Measurements from ENCODE around the gene ZNF300. TPM values are rescaled to one million over a fixed set of nuclear protein-coding genes. Genes with fewer than 3 reads are reported as not detected.
"Not testable (repeated sequence)": the region's sequence is repeated elsewhere in the genome, so short reads cannot be mapped to it uniquely, and the experiment has no call there.

The ZNF300 gene
- polyA plus RNA-seq, 1 of the 3 experiments (the other 2 are of a cell fraction), result 3.5 TPM

DNA sequence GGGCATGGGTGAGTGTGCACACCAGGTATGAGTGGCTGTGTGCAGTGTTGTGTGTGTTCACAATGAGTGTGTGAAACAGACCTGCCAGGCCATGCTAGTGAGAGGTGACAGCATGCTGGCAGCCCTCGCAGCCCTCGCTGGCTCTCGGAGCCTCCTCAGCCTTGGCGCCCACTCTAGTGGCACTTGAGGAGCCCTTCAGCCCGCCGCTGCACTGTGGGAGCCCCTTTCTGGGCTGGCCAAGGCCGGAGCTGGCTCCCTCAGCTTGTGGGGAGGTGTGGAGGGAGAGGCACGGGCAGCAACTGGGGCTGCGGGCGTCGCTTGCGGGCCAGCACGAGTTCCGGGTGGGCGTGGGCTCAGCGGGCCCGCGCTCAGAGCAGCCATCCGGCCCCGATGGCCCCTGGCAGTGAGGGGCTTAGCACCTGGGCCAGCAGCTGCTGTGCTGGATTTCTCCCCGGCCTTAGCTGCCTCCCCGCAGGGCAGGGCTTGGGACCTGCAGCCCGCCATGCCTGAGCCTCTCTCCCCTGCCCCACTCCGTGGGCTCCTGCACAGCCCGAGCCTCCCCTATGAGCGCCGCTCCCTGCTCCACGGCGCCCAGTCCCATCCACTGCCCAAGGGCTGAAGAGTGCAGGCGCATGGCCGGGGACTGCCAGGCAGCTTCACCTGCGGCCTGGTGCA is 59.5 kb downstream of the ZNF300 start:
- H3K27me3 ChIP-seq (ENCODE audit: insufficient read depth); H4K20me1 ChIP-seq (ENCODE audit: insufficient read depth); H3K9me3 ChIP-seq; H3K9ac ChIP-seq; H3K9me2 ChIP-seq; H3F3A ChIP-seq (replicated peaks; ENCODE audit: insufficient read depth); H2AFZ ChIP-seq (ENCODE audit: low read depth); H3K27ac ChIP-seq (ENCODE audit: low read depth in 2 of 2, low read length in 1 of 2); H3K79me2 ChIP-seq (ENCODE audit: insufficient read depth); H3K36me3 ChIP-seq (replicated peaks in 1 of 2; ENCODE audit: control insufficient read depth in 1 of 2, insufficient read depth in 2 of 2, low read length in 1 of 2); DNase-seq; POLR2A ChIA-PET; H3K4me2 ChIP-seq; H3K4me1 ChIP-seq (ENCODE audit: control insufficient read depth in 1 of 2, insufficient read depth in 2 of 2, low read depth in 1 of 2, low read length in 1 of 2); H3K4me3 ChIP-seq (ENCODE audit: low read depth in 2 of 2, low read length in 1 of 2): not testable (repeated sequence)
- CTCF ChIA-PET, result interaction anchor here (1.5 to 3.3 kb wide), 4 partner anchors 10 to 285 kb away, joined by 4 to 44 read pairs (median 23); no protein-coding TSS in a partner anchor
- WGBS (ENCODE audit: low lambda C conversion rate), result 88% methylated on average over 9 of the region's 32 CpGs

Other genes starting within 250 kb of the ZNF300 start
- gene MYOZ3, start 243.7 kb downstream of the ZNF300 start, polyA plus RNA-seq (2012; rRNA removed), result 0.26 and 0.41 TPM in 2 replicates
- gene RBM22, start 203.9 kb downstream of the ZNF300 start, polyA plus RNA-seq (2012; rRNA removed), result 30.7 and 41.0 TPM in 2 replicates
- 22.8 and 30.5 TPM in 2 replicates for gene DCTN4, start 146.0 kb downstream of the ZNF300 start, polyA plus RNA-seq (2012; rRNA removed)
- gene SMIM3, start 126.2 kb downstream of the ZNF300 start, polyA plus RNA-seq (2012; rRNA removed), result 39.9 and 44.8 TPM in 2 replicates
- gene IRGM, start 58.5 kb downstream of the ZNF300 start, polyA plus RNA-seq (2012; rRNA removed), result 0.13 and 0.19 TPM in 2 replicates
- gene GPX3, start 115.6 kb upstream of the ZNF300 start, polyA plus RNA-seq (2012; rRNA removed), result 3.2 and 3.8 TPM in 2 replicates
- gene TNIP1, start 176.1 kb upstream of the ZNF300 start, polyA plus RNA-seq (2012; rRNA removed), result 39.4 and 46.2 TPM in 2 replicates

All from SK-N-SH (cell line).